Activated T-helper 2 cell treated with anti-CD3 and anti-CD28 coated beads, Interferon-gamma antibody, Interleukin-2, Interleukin-4, amounts not matched to agents 10 μg/mL and 5 μg/mL and 100 μg/mL, durations not matched to agents 14 hours and 24 hours and 36 hours (primary cell): Measurements from ENCODE around the gene ITGA3. TPM values are rescaled to one million over a fixed set of nuclear protein-coding genes. Genes with fewer than 3 reads are reported as not detected.
A peak's percentile ranks its signal among the peaks of the same experiment; 100 is the strongest.

Experiments
- DNase-seq: peaks from one replicate; pipeline ENCODE4 v3.0.0; 2021; ENCODE audit warnings: low spot score
- H3K27ac Mint-ChIP-seq: one replicate; pipeline ENCODE4 v1.8.0; 2021; ENCODE audit warnings: mixed read lengths
- H3K27me3 Mint-ChIP-seq: one replicate; pipeline ENCODE4 v1.8.0; 2021; ENCODE audit warnings: low read depth, mixed read lengths
- H3K36me3 Mint-ChIP-seq: one replicate; pipeline ENCODE4 v1.8.0; 2021; ENCODE audit warnings: low read depth, mixed read lengths
- H3K4me1 Mint-ChIP-seq: one replicate; pipeline ENCODE4 v1.8.0; 2021; ENCODE audit warnings: low read depth, mixed read lengths
- H3K4me3 Mint-ChIP-seq: one replicate; pipeline ENCODE4 v1.8.0; 2021; ENCODE audit warnings: low read depth, mild to moderate bottlenecking, moderate library complexity, mixed read lengths
- H3K9me3 Mint-ChIP-seq: one replicate; pipeline ENCODE4 v1.8.0; 2021; ENCODE audit warnings: mixed read lengths
- intact Hi-C: fragments of 100-400 bp; cut with micrococcal nuclease; formaldehyde crosslinking; loops from one replicate; pipeline ENCODE4 v1.15.1; 2023
- total RNA-seq: library from RNA; stranded (reverse); gene quantifications from 2 replicates; pipeline ENCODE4 v1.2.3, GENCODE V29; 2022

Gene ITGA3
- total RNA-seq, 1 donor from 2014 or later, result 10.1 TPM

- intact Hi-C loops, result loop anchor here (1.0 to 2.0 kb wide), 2 partner anchors 61 to 69 kb away; partner anchors contain the start of gene PDK2
Observed at GRCh38 chr17:50026046-50026675, 29.7 kb upstream of the ITGA3 start.

GRCh38 chr17:50026837-50027171 lies 29.1 kb upstream of the ITGA3 start:
- Mint-ChIP-seq H3K4me3 (no peak overlapping the region), H3K36me3 (no peaks in the 10 kb centered on the region), H3K27ac (no peak overlapping the region), H3K9me3 (no peaks in the 10 kb centered on the region), H3K27me3 (peaks cover 13% of the 10 kb centered on the region), H3K4me1 (peaks cover 7% of the 10 kb centered on the region)
- peak; percentile 58 for DNase-seq
- intact Hi-C loops, result loop anchor here (1.0 to 2.0 kb wide), 3 partner anchors 29 to 68 kb away; partner anchors contain the start of genes ITGA3 and PDK2

More at GRCh38 chr17:50026046-50026675, 29.7 kb upstream of the ITGA3 start:
- Mint-ChIP-seq H3K27me3 (peaks cover 19% of the 10 kb centered on the region), H3K27ac (no peak overlapping the region), H3K36me3 (no peaks in the 10 kb centered on the region), H3K9me3 (no peaks in the 10 kb centered on the region), H3K4me3 (no peak overlapping the region), H3K4me1 (peaks cover 7% of the 10 kb centered on the region)
- DNase-seq, result no peak

- peaks cover 10% of the 10 kb centered on the region for H3K27me3 Mint-ChIP-seq
- H3K9me3 Mint-ChIP-seq, result no peaks in the 10 kb centered on the region
- intact Hi-C loops, result loop anchor here (1.0 to 2.0 kb wide), 2 partner anchors 29 to 67 kb away; partner anchors contain the start of genes ITGA3 and PDK2
- no peak overlapping the region for H3K27ac Mint-ChIP-seq
- H3K4me1 Mint-ChIP-seq, result peaks cover 7% of the 10 kb centered on the region
- H3K4me3 Mint-ChIP-seq, result peak overlapping the region; percentile 33
- H3K36me3 Mint-ChIP-seq, result no peaks in the 10 kb centered on the region
- no peak for DNase-seq
Observed at GRCh38 chr17:50027172-50027880, 28.6 kb upstream of the ITGA3 start.

- intact Hi-C loops, result loop anchor here (1.0 to 2.0 kb wide), 2 partner anchors 28 to 67 kb away; partner anchors contain the start of genes ITGA3 and PDK2
- peaks cover 10% of the 10 kb centered on the region for H3K27me3 Mint-ChIP-seq
- H3K27ac Mint-ChIP-seq, result no peak overlapping the region
- H3K4me3 Mint-ChIP-seq, result no peak overlapping the region
- H3K36me3 Mint-ChIP-seq, result no peaks in the 10 kb centered on the region
- no peaks in the 10 kb centered on the region for H3K9me3 Mint-ChIP-seq
- no peak for DNase-seq
- peaks cover 7% of the 10 kb centered on the region for H3K4me1 Mint-ChIP-seq
Observed at GRCh38 chr17:50027881-50028735, 27.8 kb upstream of the ITGA3 start.

GRCh38 chr17:50028736-50029120 lies 27.2 kb upstream of the ITGA3 start:
- no peaks in the 10 kb centered on the region for H3K36me3 Mint-ChIP-seq
- peaks cover 7% of the 10 kb centered on the region for H3K4me1 Mint-ChIP-seq
- DNase-seq, result no peak
- intact Hi-C loops, result no loop called here
- peaks cover 11% of the 10 kb centered on the region for H3K27me3 Mint-ChIP-seq
- no peak overlapping the region for H3K4me3 Mint-ChIP-seq
- no peak overlapping the region for H3K27ac Mint-ChIP-seq
- H3K9me3 Mint-ChIP-seq, result no peaks in the 10 kb centered on the region

GRCh38 chr17:50029185-50029584 lies 26.7 kb upstream of the ITGA3 start:
- Mint-ChIP-seq H3K27ac (no peak overlapping the region), H3K4me3 (no peak overlapping the region), H3K27me3 (peaks cover 13% of the 10 kb centered on the region), H3K9me3 (no peaks in the 10 kb centered on the region), H3K4me1 (peaks cover 7% of the 10 kb centered on the region), H3K36me3 (no peaks in the 10 kb centered on the region)
- intact Hi-C loops, result no loop called here
- no peak for DNase-seq

- Mint-ChIP-seq H3K27ac (no peak overlapping the region), H3K36me3 (no peaks in the 10 kb centered on the region), H3K4me1 (no peaks in the 10 kb centered on the region), H3K4me3 (no peak overlapping the region), H3K27me3 (peaks cover 15% of the 10 kb centered on the region), H3K9me3 (no peaks in the 10 kb centered on the region)
- DNase-seq, result no peak
- intact Hi-C loops, result no loop called here
Observed at GRCh38 chr17:50033316-50033715, 22.6 kb upstream of the ITGA3 start.

GRCh38 chr17:50034498-50035364 lies 21.2 kb upstream of the ITGA3 start:
- intact Hi-C loops, result no loop called here
- Mint-ChIP-seq H3K27me3 (peaks cover 12% of the 10 kb centered on the region), H3K27ac (no peak overlapping the region), H3K36me3 (no peaks in the 10 kb centered on the region), H3K4me1 (no peaks in the 10 kb centered on the region), H3K9me3 (no peaks in the 10 kb centered on the region), H3K4me3 (no peak overlapping the region)
- no peak for DNase-seq

- DNase-seq, result no peak
- intact Hi-C loops, result no loop called here
- peaks cover 9% of the 10 kb centered on the region for H3K27me3 Mint-ChIP-seq
- H3K4me1 Mint-ChIP-seq, result no peaks in the 10 kb centered on the region
- H3K4me3 Mint-ChIP-seq, result no peak overlapping the region
- no peaks in the 10 kb centered on the region for H3K36me3 Mint-ChIP-seq
- H3K9me3 Mint-ChIP-seq, result no peaks in the 10 kb centered on the region
- H3K27ac Mint-ChIP-seq, result no peak overlapping the region
Observed at GRCh38 chr17:50035421-50035879, 20.5 kb upstream of the ITGA3 start.

- Mint-ChIP-seq H3K4me1 (no peaks in the 10 kb centered on the region), H3K4me3 (no peak overlapping the region), H3K9me3 (no peaks in the 10 kb centered on the region), H3K27me3 (peaks cover 7% of the 10 kb centered on the region), H3K27ac (no peak overlapping the region), H3K36me3 (no peaks in the 10 kb centered on the region)
- intact Hi-C loops, result no loop called here
- DNase-seq, result no peak
Observed at GRCh38 chr17:50035945-50036344, 20.0 kb upstream of the ITGA3 start.

- Mint-ChIP-seq H3K27me3 (peaks cover 7% of the 10 kb centered on the region), H3K27ac (no peak overlapping the region), H3K36me3 (no peaks in the 10 kb centered on the region), H3K9me3 (no peaks in the 10 kb centered on the region), H3K4me1 (no peaks in the 10 kb centered on the region), H3K4me3 (no peak overlapping the region)
- intact Hi-C loops, result no loop called here
- no peak for DNase-seq
Observed at GRCh38 chr17:50036455-50037261, 19.3 kb upstream of the ITGA3 start.
